Heart left ventricle (tissue), 16 donors: ENCODE results near the gene ZC3H7A. TPM values are rescaled to one million over a fixed set of nuclear protein-coding genes. Genes with fewer than 3 reads are reported as not detected.

Experiments
- ATAC-seq, 4 donors: fragments of 200-7000 bp; cut with Tn5 transposase; one replicate each; pipeline ENCODE4 v1.9.1; 2020 to 2022; ENCODE audit warnings: moderate library complexity in 4 of 4, mild to moderate bottlenecking in 3 of 4, moderate number of reproducible peaks in 1 of 4
- DNase-seq, 5 donors: peaks; one replicate each; pipeline ENCODE4 v3.0.0-alpha.2; 2020
- H3K27ac ChIP-seq, 12 donors: fragments of 200-600 bp; sonication (generic) in 4 of 12; one replicate each; pipeline versions ENCODE4 v1.5.0 to v1.8.0; 2016 to 2022; ENCODE audit warnings: mild to moderate bottlenecking in 2 of 12
- H3K27me3 ChIP-seq, 9 donors: fragments of 200-600 bp; sonication (generic) in 2 of 9; one replicate each; pipeline versions ENCODE4 v1.5.1 to v1.8.0; 2016 to 2022; ENCODE audit warnings: mild to moderate bottlenecking in 3 of 9
- H3K36me3 ChIP-seq, 9 donors: fragments of 200-600 bp; sonication (generic) in 2 of 9; one replicate each; pipeline versions ENCODE4 v1.5.0 to v1.8.0; 2018 to 2022; ENCODE audit warnings: mild to moderate bottlenecking in 2 of 9
- H3K4me1 ChIP-seq, 12 donors: fragments of 200-600 bp; sonication (generic) in 4 of 12; one replicate each; pipeline versions ENCODE4 v1.5.0 to v1.8.0; 2016 to 2022; ENCODE audit warnings: mild to moderate bottlenecking in 3 of 12
- H3K4me3 ChIP-seq, 12 donors: fragments of 200-600 bp; sonication (generic) in 4 of 12; one replicate each; pipeline versions ENCODE4 v1.5.0 to v1.8.0; 2017 to 2022; ENCODE audit warnings: mild to moderate bottlenecking in 9 of 12, moderate library complexity in 4 of 12
- H3K9me3 ChIP-seq, 12 donors: fragments of 200-600 bp; sonication (generic) in 4 of 12; one replicate each; pipeline versions ENCODE4 v1.5.0 to v1.8.0; 2016 to 2022; ENCODE audit warnings: mild to moderate bottlenecking in 1 of 12
- POLR2A ChIP-seq, 2 donors: fragments of 450-650 bp; IDR thresholded peaks; one replicate each; pipeline ENCODE4 v1.6.1; 2017; ENCODE audit warnings: antibody characterized with exemption in 2 of 2, mild to moderate bottlenecking in 2 of 2, moderate library complexity in 2 of 2
- WGBS, 4 donors: extraction: QIAGEN DNeasy Blood & Tissue Kit in 2 of 4; methylation state at CpG; one replicate each; pipeline versions ENCODE4 v1.1.5 to v1.1.7; 2013 to 2018; 5-methylcytosine and 5-hydroxymethylcytosine counted together
- intact Hi-C, 10 donors: fragments of 100-400 bp; cut with DNase I; formaldehyde crosslinking; loops; one replicate each; pipeline versions ENCODE4 v1.11.1 to v1.14.2; 2022
- polyA plus RNA-seq, 2 donors: library from polyadenylated mRNA; stranded (reverse); fragments of 200-250 nt; gene quantifications; one replicate each; pipeline ENCODE4 v1.2.3, GENCODE V29; 2013
- total RNA-seq, 9 donors: library from RNA; depleted of rRNA in 2 of 9; stranded (reverse); fragments of >200 nt in 2 of 9; fragmentation: NEBNext Ultra II Directional in 3 of 9; extraction: Animal tissue kit (Norgen Biotek cat#: 25700) in 3 of 9; gene quantifications; one replicate each; pipeline versions ENCODE4 v1.1.0 to v1.2.4, GENCODE V29; 2016 to 2023
- TF ChIP-seq, protein P1 (sequence below), 12 donors: fragments of 200-600 bp; sonication (generic) in 4 of 12; IDR thresholded peaks; one replicate each; pipeline versions ENCODE4 v1.5.0 to v1.8.0; 2018 to 2022; ENCODE audit warnings: antibody characterized with exemption in 12 of 12, mild to moderate bottlenecking in 5 of 12
- donor health status: ischemic (EF 13 %, LVEDD 7.1; RV severe dilation, severe dysfunction).
- donor health status: healthy with polysubstance abuse.
- donor health status: DM: no; HTN: yes; CAD: no.
- donor health status: DM: no; HTN: no; CAD: no.
- donor health status: ischemic (EF 25% LVEDD 6.9; RV normal size, moderate dysfunction).
- donor health status: ischemic (EF 25% LVEDD 5.7; RV mildly dilated, moderate dysfunction).
- donor health status: healthy.
- donor health status: DM: yes; HTN: yes; CAD: no.
- donor health status: ischemic (EF 35%, LVEDD 5.7; RV mildly dilated, moderate dysfunction).
- donor health status: nonischemic (EF 11% LVEDD 7.7; RV severe dilation, severe dysfunction).
- donor health status: DM: yes; HTN: yes; CAD: no.
- donor health status: PGD.
- donor health status: ischemic (EF 29% LVEDD 5.4; RV normal size, mild dysfunction).
- donor health status: nonischemic (EF 23%, LVEDD 6.1; RV moderate dilation, normal function).

ZC3H7A gene
- total and polyA plus RNA-seq, 11 donors = 16.9 to 42.3 (median 27.9) TPM

DNA sequence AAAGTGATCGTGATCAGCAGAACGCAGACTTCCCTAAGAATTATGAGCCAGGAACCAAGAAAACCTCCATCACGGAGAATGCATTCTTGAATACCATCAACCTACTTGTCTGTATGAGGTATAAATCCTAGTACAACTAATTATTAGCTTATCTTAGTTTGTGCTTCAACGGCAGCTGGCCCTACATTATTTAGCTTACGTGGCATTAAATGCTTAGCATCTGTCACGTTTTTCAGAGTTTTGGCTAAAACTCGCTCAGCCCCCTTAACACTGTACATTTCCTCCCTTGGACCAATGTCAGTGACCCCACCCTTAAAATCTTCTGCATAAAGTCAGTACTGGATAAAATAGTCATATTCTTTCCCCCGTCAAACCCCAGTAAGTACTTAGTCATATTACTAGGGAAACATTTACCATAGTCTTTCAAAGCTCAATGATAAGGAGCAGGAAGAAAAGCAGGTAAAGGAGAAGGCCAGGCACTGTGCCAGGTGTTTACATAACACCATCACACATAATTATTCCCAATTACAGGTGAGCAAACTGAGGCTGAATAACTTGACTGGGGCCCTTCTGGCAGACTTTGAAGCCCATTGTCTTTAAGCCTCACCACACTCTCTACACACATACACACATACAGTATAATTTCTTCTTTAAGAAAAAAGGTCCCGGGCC lies 37.8 kb downstream of the ZC3H7A start:
- DNase-seq (no peak), ATAC-seq (no peak)
- no peaks in the 10 kb centered on the region for H3K27me3 ChIP-seq
- TF ChIP-seq POLR2A (IDR thresholded peaks at IDR 0.05) = no peak
- no peak overlapping the region for H3K4me3 ChIP-seq
- no peaks in the 10 kb centered on the region for H3K9me3 ChIP-seq
- 90 to 94% (median 92%) methylated on average over 9 of the region's 9 CpGs for WGBS, 4 donors
- H3K36me3 ChIP-seq = peaks cover 0 to 100% (median 98%) of the 10 kb centered on the region in 9 donors
- peaks cover 0 to 10% (median 4%) of the 10 kb centered on the region in 12 donors for H3K4me1 ChIP-seq
- no peak overlapping the region for H3K27ac ChIP-seq
- intact Hi-C loops = no loop called here

DNA sequence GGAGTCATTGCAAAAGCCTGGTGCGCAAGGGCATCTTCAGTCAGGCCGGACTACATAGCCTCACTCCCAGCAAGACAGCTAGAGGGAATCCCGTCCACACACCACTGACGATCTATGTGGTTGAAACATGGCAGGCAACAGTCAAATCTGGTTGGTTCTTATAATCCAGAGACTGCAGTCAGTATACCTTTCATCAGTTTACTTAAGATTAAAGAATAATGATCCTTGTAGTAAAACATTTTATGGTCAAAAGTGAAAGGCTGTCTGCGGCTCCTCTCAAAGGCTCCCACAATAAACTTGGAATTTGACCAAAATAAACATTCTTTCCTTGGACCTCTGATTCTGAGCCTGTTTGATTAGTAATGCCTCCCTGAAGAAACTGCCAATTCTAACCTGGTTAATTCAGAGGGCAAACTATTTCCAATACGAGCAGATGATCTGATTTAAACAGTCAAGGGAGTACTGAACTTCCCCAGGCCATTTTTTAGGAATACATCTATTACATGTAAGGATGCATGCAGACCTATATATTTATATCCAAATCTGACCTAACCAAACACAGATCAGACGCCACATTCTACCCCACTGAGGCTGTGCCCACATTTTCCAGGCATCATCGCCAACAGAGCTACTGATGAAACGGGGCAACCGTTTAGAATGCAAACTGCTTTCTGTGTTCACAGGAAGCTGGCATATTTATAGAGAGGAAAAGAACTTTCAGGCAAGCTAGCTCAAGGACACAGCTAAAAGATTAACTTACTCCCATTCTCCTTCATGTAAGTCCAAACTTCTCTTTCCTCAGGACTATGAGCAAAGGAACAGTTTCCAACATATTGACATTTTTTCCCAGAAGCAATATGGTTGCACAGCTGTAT lies 39.1 kb downstream of the ZC3H7A start:
- Histone ChIP-seq H3K4me1 (peaks cover 0 to 10% (median 4%) of the 10 kb centered on the region in 12 donors), H3K9me3 (no peaks in the 10 kb centered on the region), H3K27me3 (no peaks in the 10 kb centered on the region), H3K27ac (no peak overlapping the region), H3K4me3 (no peak overlapping the region), H3K36me3 (peaks cover 0 to 100% (median 98%) of the 10 kb centered on the region in 9 donors)
- DNase-seq (no peak), ATAC-seq (no peak)
- TF ChIP-seq, protein P1, sequence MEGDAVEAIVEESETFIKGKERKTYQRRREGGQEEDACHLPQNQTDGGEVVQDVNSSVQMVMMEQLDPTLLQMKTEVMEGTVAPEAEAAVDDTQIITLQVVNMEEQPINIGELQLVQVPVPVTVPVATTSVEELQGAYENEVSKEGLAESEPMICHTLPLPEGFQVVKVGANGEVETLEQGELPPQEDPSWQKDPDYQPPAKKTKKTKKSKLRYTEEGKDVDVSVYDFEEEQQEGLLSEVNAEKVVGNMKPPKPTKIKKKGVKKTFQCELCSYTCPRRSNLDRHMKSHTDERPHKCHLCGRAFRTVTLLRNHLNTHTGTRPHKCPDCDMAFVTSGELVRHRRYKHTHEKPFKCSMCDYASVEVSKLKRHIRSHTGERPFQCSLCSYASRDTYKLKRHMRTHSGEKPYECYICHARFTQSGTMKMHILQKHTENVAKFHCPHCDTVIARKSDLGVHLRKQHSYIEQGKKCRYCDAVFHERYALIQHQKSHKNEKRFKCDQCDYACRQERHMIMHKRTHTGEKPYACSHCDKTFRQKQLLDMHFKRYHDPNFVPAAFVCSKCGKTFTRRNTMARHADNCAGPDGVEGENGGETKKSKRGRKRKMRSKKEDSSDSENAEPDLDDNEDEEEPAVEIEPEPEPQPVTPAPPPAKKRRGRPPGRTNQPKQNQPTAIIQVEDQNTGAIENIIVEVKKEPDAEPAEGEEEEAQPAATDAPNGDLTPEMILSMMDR (IDR thresholded peaks at IDR 0.05) = no peak
- TF ChIP-seq POLR2A (IDR thresholded peaks at IDR 0.05) = no peak
- WGBS, 4 donors = 68 to 76% (median 72%) methylated on average over 10 of the region's 10 CpGs
- intact Hi-C loops = no loop called here

DNA sequence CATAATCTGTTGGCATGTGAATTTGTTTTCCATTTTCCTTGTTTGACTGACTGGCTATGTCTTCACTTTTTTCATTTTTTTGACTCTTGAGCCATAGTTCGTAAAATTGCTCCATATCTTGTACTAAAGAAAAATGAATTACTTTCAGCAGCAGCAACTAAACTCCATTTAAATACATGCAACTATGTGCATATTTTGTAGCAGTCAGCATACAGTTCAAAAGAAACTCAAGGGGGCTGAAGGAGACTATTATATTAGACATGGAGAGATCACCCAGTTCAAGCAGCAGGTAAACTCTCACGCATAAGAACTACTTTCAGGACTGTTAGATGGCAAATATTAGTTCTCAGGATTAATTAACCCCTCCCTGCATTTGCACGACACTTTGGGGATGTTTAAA lies 40.8 kb downstream of the ZC3H7A start:
- H3K27me3 ChIP-seq = no peaks in the 10 kb centered on the region
- DNase-seq (no peak), ATAC-seq (no peak)
- peaks cover 0 to 10% (median 4%) of the 10 kb centered on the region in 12 donors for H3K4me1 ChIP-seq
- H3K9me3 ChIP-seq = no peaks in the 10 kb centered on the region
- intact Hi-C loops = no loop called here
- WGBS, 4 donors = 93 to 96% (median 96%) methylated on average over 3 of the region's 3 CpGs
- H3K36me3 ChIP-seq = peaks cover 0 to 100% (median 98%) of the 10 kb centered on the region in 9 donors
- TF ChIP-seq, protein P1 (IDR thresholded peaks at IDR 0.05) = no peak
- no peak for TF ChIP-seq POLR2A (IDR thresholded peaks at IDR 0.05)
- no peak overlapping the region for H3K4me3 ChIP-seq
- no peak overlapping the region for H3K27ac ChIP-seq

DNA sequence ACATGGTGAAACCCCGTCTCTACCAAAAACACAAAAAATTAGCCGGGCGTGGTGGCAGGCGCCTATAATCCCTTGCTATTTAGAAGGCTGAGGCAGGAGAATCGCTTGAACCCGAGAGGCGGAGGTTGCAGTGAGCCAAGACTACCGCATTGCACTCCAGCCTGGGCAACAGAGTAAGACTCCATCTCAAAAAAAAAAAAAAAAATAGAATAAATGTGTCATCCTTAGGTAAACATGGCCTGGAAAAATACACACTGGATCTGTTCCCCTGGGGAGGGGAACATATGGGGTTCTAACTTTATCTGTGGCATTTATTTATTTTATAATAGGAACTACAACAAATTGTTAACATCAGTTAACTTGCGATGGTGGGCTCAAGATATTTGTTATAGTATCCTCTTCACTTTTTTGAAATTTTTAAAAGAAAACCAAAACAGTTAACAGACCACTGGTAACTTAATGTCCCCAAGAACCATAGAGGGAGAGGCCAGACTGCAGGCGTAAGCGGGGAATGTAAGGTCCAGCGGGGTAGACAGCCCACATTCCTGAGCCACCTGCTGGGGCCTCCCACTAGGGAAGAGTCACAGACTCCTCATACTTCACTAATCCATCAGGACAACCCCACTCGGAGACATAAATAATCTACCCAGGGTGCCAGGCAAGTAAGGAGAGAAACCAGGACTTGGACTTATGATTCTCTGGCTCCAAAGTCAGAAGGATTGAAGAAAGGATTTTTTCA lies 41.9 kb downstream of the ZC3H7A start:
- peaks cover 0 to 10% (median 4%) of the 10 kb centered on the region in 12 donors for H3K4me1 ChIP-seq

More for the DNA sequence above, 41.9 kb downstream of the ZC3H7A start:
- H3K4me3 ChIP-seq = no peak overlapping the region
- 89 to 95% (median 93%) methylated on average over 13 of the region's 13 CpGs for WGBS, 4 donors
- no peak for TF ChIP-seq POLR2A (IDR thresholded peaks at IDR 0.05)
- TF ChIP-seq, protein P1 (IDR thresholded peaks at IDR 0.05) = no peak
- H3K27me3 ChIP-seq = no peaks in the 10 kb centered on the region
- no peaks in the 10 kb centered on the region for H3K9me3 ChIP-seq
- intact Hi-C loops = no loop called here
- peaks cover 0 to 100% (median 98%) of the 10 kb centered on the region in 9 donors for H3K36me3 ChIP-seq
- DNase-seq (no peak), ATAC-seq (no peak)
- no peak overlapping the region for H3K27ac ChIP-seq
